Cerebellar nuclear complex (tissue), 1 donor: ENCODE results near the gene SMCO4.
"Not testable (repeated sequence)": the region's sequence is repeated elsewhere in the genome, so short reads cannot be mapped to it uniquely, and the experiment has no call there.

ENCODE experiments used
- DNase-seq, 2 experiments: peaks; one replicate each; lab custom pipeline; 2025; lab: John Stamatoyannopoulos, UW

The SMCO4 gene

DNA sequence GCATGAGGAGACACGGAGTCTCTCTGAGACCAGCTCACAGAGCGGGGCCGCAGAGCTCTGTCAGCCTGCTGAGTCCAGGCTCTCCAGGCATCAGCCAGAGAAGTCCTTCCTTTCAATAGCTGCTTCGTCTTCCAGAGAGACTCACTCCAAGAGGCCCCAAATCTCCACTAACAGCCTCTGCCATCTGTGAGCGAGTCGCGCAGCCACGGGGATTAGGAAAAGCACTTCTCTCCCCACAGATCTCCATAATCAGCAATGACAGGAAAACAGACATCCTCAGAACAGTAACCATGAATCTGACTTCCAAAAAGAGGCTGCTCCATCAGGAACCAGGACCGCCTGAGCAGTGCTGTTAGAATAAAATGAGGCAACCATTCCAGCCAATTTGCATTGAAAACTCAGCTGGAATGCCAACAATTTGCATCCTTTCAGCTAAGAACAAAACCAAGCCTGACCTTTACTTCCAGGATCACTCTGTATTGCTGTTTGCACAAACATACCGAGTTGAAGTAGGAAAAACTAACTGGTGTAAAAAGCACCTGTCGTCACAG is 65.4 kb downstream of the SMCO4 start:
- no peak for DNase-seq

- DNase-seq = no peak
Observed at GRCh38 chr11:93476796-93477195, 66.4 kb downstream of the SMCO4 start.

DNA sequence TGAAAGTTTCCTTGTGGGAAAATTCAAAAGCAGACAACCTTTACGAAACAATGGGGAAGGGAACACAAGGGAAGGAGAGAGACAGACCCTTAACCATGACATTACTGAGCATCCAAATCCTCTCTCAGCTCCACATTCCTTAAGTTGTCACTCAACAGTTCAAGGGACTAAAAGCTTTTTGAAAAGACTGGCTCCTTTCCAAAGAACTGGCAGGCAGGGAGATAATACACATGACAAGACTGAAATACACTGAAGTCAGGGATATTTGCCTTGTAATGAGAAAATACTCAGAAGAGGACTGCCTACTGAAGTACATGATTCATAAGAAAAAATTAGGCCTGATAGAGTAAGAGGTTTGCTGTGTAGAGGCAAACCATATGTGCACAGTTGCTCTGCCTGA is 69.1 kb downstream of the SMCO4 start:
- no peak for DNase-seq

GRCh38 chr11:93468290-93468689 is 74.9 kb downstream of the SMCO4 start:
- DNase-seq = no peak

GRCh38 chr11:93467054-93467453 is 76.1 kb downstream of the SMCO4 start:
- DNase-seq = no peak

DNA sequence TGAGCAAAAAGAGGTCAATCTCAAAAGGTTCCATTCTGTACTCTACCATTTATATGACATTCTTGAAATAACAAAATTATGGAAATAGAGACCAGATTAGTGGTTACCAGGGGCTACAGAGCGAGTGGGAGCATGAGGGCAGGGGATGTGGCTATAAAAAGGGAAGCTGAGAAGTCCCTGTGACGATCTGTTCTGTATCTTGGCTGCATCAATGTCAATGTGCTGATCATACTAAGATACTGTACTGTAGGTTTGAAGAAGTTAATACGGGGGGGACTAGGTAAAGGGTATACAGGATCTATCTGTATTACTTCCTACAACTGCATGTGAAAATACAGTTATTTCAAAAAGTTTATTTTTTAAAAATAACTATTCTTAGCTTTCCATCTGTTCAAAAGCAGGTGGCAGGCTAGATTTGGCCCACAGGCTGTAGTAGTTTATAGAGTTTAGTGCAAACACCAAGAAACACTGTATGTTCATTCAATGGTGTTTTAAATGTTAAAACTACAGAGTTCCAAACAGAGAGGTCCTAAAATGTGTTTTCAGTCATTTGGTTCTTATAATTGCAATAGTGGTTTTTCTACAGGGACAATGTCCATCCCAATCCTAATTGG is 78.2 kb downstream of the SMCO4 start:
- no peak for DNase-seq

DNA sequence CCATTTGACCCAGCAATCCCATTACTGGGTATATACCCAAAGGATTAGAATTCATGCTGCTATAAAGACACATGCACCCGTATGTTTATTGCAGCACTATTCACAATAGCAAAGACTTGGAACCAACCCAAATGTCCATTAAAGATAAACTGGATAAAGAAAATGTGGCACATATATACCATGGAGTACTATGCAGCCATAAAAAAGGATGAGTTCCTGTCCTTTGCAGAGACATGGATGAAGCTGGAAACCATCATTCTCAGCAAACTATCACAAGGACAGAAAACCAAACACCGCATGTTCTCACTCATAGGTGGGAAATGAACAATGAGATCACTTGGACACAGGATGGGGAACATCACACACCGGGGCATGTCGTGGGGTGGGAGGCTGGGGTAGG is 79.5 kb downstream of the SMCO4 start:
- not testable (repeated sequence) for DNase-seq

GRCh38 chr11:93458286-93458685 is 84.9 kb downstream of the SMCO4 start:
- no peak for DNase-seq

DNA sequence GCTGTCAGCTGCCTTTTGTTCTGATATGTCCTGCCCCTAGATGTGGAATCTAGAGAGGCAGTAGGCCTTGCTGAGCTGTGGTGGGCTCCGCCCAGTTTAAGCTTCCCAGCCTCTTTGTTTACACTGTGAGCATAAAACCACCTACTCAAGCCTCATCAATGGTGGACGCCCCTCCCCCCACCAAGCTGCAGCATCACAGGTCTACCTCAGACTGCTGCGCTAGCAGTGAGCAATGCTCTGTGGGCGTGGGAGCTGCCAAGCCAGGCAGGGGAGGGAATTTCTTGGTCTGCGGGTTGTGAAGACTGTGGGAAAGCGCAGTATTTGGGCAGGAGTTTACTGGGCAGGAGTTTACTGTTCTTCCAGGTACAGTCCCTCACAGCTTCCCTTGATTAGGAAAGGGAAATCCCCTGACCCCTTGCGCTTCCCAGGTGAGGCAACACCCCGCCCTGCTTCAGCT is 98.5 kb downstream of the SMCO4 start:
- DNase-seq = no peak

DNA sequence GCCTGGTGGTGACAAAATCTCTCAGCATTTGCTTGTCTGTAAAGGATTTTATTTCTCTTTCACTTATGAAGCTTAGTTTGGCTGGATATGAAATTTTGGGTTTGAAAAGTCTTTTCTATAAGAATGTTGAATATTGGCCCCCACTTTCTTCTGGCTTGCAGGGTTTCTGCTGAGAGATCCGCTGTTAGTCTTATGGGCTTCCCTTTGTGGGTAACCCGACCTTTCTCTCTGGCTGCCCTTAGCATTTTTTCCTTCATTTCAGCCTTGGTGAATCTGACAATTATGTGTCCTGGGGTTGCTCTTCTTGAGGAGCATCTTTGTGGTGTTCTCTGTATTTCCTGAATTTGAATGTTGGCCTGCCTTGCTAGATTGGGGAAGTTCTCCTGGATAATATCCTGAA is 100.0 kb downstream of the SMCO4 start:
- not testable (repeated sequence) for DNase-seq

- DNase-seq = no peak
Observed at GRCh38 chr11:93432247-93432646, 110.9 kb downstream of the SMCO4 start.
